Measurements from ENCODE around the gene MT1H.

Gene MT1H

GRCh38 chr16:56628486-56629350 is 40.9 kb upstream of the MT1H start:
- H3K4me3 ChIP-seq (ENCODE audit: insufficient read depth in 1 of 2, low read depth in 1 of 2, low read length in 2 of 2), result no peak overlapping the region
- peaks cover 0 to 18% of the 10 kb centered on the region in 2 experiments for H3K27me3 ChIP-seq (ENCODE audit: control insufficient read depth in 1 of 2, insufficient read depth in 1 of 2, low read length in 2 of 2)
- no peaks in the 10 kb centered on the region for H3K36me3 ChIP-seq (ENCODE audit: control insufficient read depth in 1 of 2, insufficient read depth in 2 of 2, low read depth in 1 of 2, low read length in 2 of 2)
- H3K23ac ChIP-seq (ENCODE audit: low read length in 2 of 2), result no peak overlapping the region
- H3K14ac ChIP-seq (ENCODE audit: low read length in 2 of 2), result no peak overlapping the region
- peak overlapping the region in 1 of 2 experiments; percentile 46 for H3K18ac ChIP-seq (ENCODE audit: low read depth in 1 of 2, low read length in 2 of 2)
- H3K4me1 ChIP-seq (ENCODE audit: control insufficient read depth, insufficient read depth, low read depth, low read length), result peaks cover 28% of the 10 kb centered on the region
- no peak overlapping the region for H2AFZ ChIP-seq (ENCODE audit: low read depth, low read length)
- no peak overlapping the region for H3K4me2 ChIP-seq (ENCODE audit: low read length, poor library complexity, severe bottlenecking)
- H2BK15ac ChIP-seq (ENCODE audit: low read depth, poor library complexity, severe bottlenecking), result no peak overlapping the region
- no peaks in the 10 kb centered on the region for H3K9me3 ChIP-seq (ENCODE audit: control insufficient read depth, low read length)
- H3K79me1 ChIP-seq (replicated peaks; ENCODE audit: low read length, poor library complexity, severe bottlenecking), result no peaks in the 10 kb centered on the region
- no peak for DNase-seq
- no peak overlapping the region for H3K4ac ChIP-seq (ENCODE audit: low read depth in 1 of 2, low read length in 2 of 2)
- H4K91ac ChIP-seq (ENCODE audit: low read length), result no peak overlapping the region
- no peak overlapping the region for H3K9ac ChIP-seq (ENCODE audit: low read length)
- no peak overlapping the region for H2AK5ac ChIP-seq (ENCODE audit: low read length, severe bottlenecking)
- no peak overlapping the region for H2BK120ac ChIP-seq (ENCODE audit: low read depth, low read length)
- no peak overlapping the region for H2BK5ac ChIP-seq (ENCODE audit: low read depth, low read length, poor library complexity, severe bottlenecking)
- no peak overlapping the region for H4K8ac ChIP-seq (ENCODE audit: low read length)
- peak overlapping the region in 1 of 2 experiments; percentile 59 for H2BK12ac ChIP-seq (ENCODE audit: low read length in 2 of 2)
- H3K27ac ChIP-seq (ENCODE audit: low read length, poor library complexity, severe bottlenecking), result no peak overlapping the region
- WGBS, result 81% methylated on average over 9 of the region's 9 CpGs

- 98% methylated on average over 2 of the region's 3 CpGs for WGBS
- peaks cover 28% of the 10 kb centered on the region for H3K4me1 ChIP-seq (ENCODE audit: control insufficient read depth, insufficient read depth, low read depth, low read length)
- no peak overlapping the region for H2BK15ac ChIP-seq (ENCODE audit: low read depth, poor library complexity, severe bottlenecking)
Measured at GRCh38 chr16:56629531-56629930, 40.1 kb upstream of the MT1H start.

DNA sequence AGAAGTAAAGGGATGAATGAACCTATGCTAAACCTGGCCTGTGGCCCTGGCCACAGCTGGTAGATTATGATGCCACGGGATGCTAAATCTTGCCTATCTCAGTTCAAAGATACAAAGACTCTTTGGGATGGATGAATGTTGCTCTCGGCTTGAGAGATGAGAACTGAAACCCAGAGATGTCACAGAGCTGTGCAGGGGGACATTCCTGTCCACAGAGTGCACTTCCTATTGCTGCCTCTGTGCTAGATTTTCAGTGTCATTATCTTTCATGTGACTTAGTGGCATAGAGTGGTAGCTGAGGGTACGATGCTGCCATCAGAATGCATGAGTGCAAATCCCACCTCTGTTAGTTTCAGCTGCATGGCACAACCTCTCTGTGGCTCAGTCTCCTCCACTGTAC is 39.5 kb upstream of the MT1H start:
- Histone ChIP-seq H2AK5ac (ENCODE audit: low read length, severe bottlenecking) (no peak overlapping the region), H3K27ac (ENCODE audit: low read length, poor library complexity, severe bottlenecking) (no peak overlapping the region), H3K23ac (ENCODE audit: low read length in 2 of 2) (no peak overlapping the region), H3K18ac (ENCODE audit: low read depth in 1 of 2, low read length in 2 of 2) (no peak overlapping the region), H3K9ac (ENCODE audit: low read length) (no peak overlapping the region), H3K4ac (ENCODE audit: low read depth in 1 of 2, low read length in 2 of 2) (no peak overlapping the region), H3K79me1 (replicated peaks; ENCODE audit: low read length, poor library complexity, severe bottlenecking) (no peaks in the 10 kb centered on the region), H4K91ac (ENCODE audit: low read length) (no peak overlapping the region), H2AFZ (ENCODE audit: low read depth, low read length) (no peak overlapping the region), H2BK5ac (ENCODE audit: low read depth, low read length, poor library complexity, severe bottlenecking) (no peak overlapping the region), H3K4me3 (ENCODE audit: insufficient read depth in 1 of 2, low read depth in 1 of 2, low read length in 2 of 2) (no peak overlapping the region), H2BK12ac (ENCODE audit: low read length in 2 of 2) (no peak overlapping the region), H2BK120ac (ENCODE audit: low read depth, low read length) (no peak overlapping the region), H3K4me2 (ENCODE audit: low read length, poor library complexity, severe bottlenecking) (no peak overlapping the region), H3K4me1 (ENCODE audit: control insufficient read depth, insufficient read depth, low read depth, low read length) (peaks cover 27% of the 10 kb centered on the region), H3K9me3 (ENCODE audit: control insufficient read depth, low read length) (no peaks in the 10 kb centered on the region), H3K27me3 (ENCODE audit: control insufficient read depth in 1 of 2, insufficient read depth in 1 of 2, low read length in 2 of 2) (peaks cover under 1 to 32% of the 10 kb centered on the region in 2 experiments), H4K8ac (ENCODE audit: low read length) (no peak overlapping the region), H2BK15ac (ENCODE audit: low read depth, poor library complexity, severe bottlenecking) (no peak overlapping the region), H3K14ac (ENCODE audit: low read length in 2 of 2) (no peak overlapping the region), H3K36me3 (ENCODE audit: control insufficient read depth in 1 of 2, insufficient read depth in 2 of 2, low read depth in 1 of 2, low read length in 2 of 2) (no peaks in the 10 kb centered on the region)
- no peak for DNase-seq
- 86% methylated on average over 3 of the region's 3 CpGs for WGBS

More at GRCh38 chr16:56629531-56629930, 40.1 kb upstream of the MT1H start:
- no peak overlapping the region for H2BK5ac ChIP-seq (ENCODE audit: low read depth, low read length, poor library complexity, severe bottlenecking)
- no peak overlapping the region for H3K9ac ChIP-seq (ENCODE audit: low read length)
- no peak overlapping the region for H4K8ac ChIP-seq (ENCODE audit: low read length)
- no peak for DNase-seq
- no peak overlapping the region for H3K23ac ChIP-seq (ENCODE audit: low read length in 2 of 2)
- no peak overlapping the region for H3K4ac ChIP-seq (ENCODE audit: low read depth in 1 of 2, low read length in 2 of 2)
- no peaks in the 10 kb centered on the region for H3K36me3 ChIP-seq (ENCODE audit: control insufficient read depth in 1 of 2, insufficient read depth in 2 of 2, low read depth in 1 of 2, low read length in 2 of 2)
- H3K14ac ChIP-seq (ENCODE audit: low read length in 2 of 2), result no peak overlapping the region
- H4K91ac ChIP-seq (ENCODE audit: low read length), result no peak overlapping the region
- no peaks in the 10 kb centered on the region for H3K9me3 ChIP-seq (ENCODE audit: control insufficient read depth, low read length)
- no peak overlapping the region for H3K4me2 ChIP-seq (ENCODE audit: low read length, poor library complexity, severe bottlenecking)
- no peak overlapping the region for H3K18ac ChIP-seq (ENCODE audit: low read depth in 1 of 2, low read length in 2 of 2)
- peaks cover 0 to 26% of the 10 kb centered on the region in 2 experiments for H3K27me3 ChIP-seq (ENCODE audit: control insufficient read depth in 1 of 2, insufficient read depth in 1 of 2, low read length in 2 of 2)
- H3K4me3 ChIP-seq (ENCODE audit: insufficient read depth in 1 of 2, low read depth in 1 of 2, low read length in 2 of 2), result no peak overlapping the region
- no peak overlapping the region for H2BK12ac ChIP-seq (ENCODE audit: low read length in 2 of 2)
- no peaks in the 10 kb centered on the region for H3K79me1 ChIP-seq (replicated peaks; ENCODE audit: low read length, poor library complexity, severe bottlenecking)
- H3K27ac ChIP-seq (ENCODE audit: low read length, poor library complexity, severe bottlenecking), result no peak overlapping the region
- no peak overlapping the region for H2AK5ac ChIP-seq (ENCODE audit: low read length, severe bottlenecking)
- H2AFZ ChIP-seq (ENCODE audit: low read depth, low read length), result no peak overlapping the region
- H2BK120ac ChIP-seq (ENCODE audit: low read depth, low read length), result no peak overlapping the region

- no peak overlapping the region for H4K91ac ChIP-seq (ENCODE audit: low read length)
- no peak overlapping the region for H2BK15ac ChIP-seq (ENCODE audit: low read depth, poor library complexity, severe bottlenecking)
- H3K4me1 ChIP-seq (ENCODE audit: control insufficient read depth, insufficient read depth, low read depth, low read length), result peaks cover 22% of the 10 kb centered on the region
- no peaks in the 10 kb centered on the region for H3K79me1 ChIP-seq (replicated peaks; ENCODE audit: low read length, poor library complexity, severe bottlenecking)
- H3K4me3 ChIP-seq (ENCODE audit: insufficient read depth in 1 of 2, low read depth in 1 of 2, low read length in 2 of 2), result no peak overlapping the region
- H2BK5ac ChIP-seq (ENCODE audit: low read depth, low read length, poor library complexity, severe bottlenecking), result no peak overlapping the region
- peaks cover 10 to 42% of the 10 kb centered on the region in 2 experiments for H3K27me3 ChIP-seq (ENCODE audit: control insufficient read depth in 1 of 2, insufficient read depth in 1 of 2, low read length in 2 of 2)
- no peak overlapping the region for H3K4ac ChIP-seq (ENCODE audit: low read depth in 1 of 2, low read length in 2 of 2)
- no peak overlapping the region for H3K18ac ChIP-seq (ENCODE audit: low read depth in 1 of 2, low read length in 2 of 2)
- no peak overlapping the region for H3K14ac ChIP-seq (ENCODE audit: low read length in 2 of 2)
- no peak overlapping the region for H3K9ac ChIP-seq (ENCODE audit: low read length)
- H4K8ac ChIP-seq (ENCODE audit: low read length), result no peak overlapping the region
- no peak overlapping the region for H3K23ac ChIP-seq (ENCODE audit: low read length in 2 of 2)
- H3K4me2 ChIP-seq (ENCODE audit: low read length, poor library complexity, severe bottlenecking), result no peak overlapping the region
- H3K27ac ChIP-seq (ENCODE audit: low read length, poor library complexity, severe bottlenecking), result no peak overlapping the region
- H3K9me3 ChIP-seq (ENCODE audit: control insufficient read depth, low read length), result no peaks in the 10 kb centered on the region
- no peak overlapping the region for H2BK12ac ChIP-seq (ENCODE audit: low read length in 2 of 2)
- WGBS, result 46% methylated on average over 10 of the region's 10 CpGs
- H2BK120ac ChIP-seq (ENCODE audit: low read depth, low read length), result no peak overlapping the region
- no peak overlapping the region for H2AK5ac ChIP-seq (ENCODE audit: low read length, severe bottlenecking)
- H2AFZ ChIP-seq (ENCODE audit: low read depth, low read length), result no peak overlapping the region
- H3K36me3 ChIP-seq (ENCODE audit: control insufficient read depth in 1 of 2, insufficient read depth in 2 of 2, low read depth in 1 of 2, low read length in 2 of 2), result no peaks in the 10 kb centered on the region
- no peak for DNase-seq
Measured at GRCh38 chr16:56631197-56631596, 38.4 kb upstream of the MT1H start.

All from mesenchymal stem cell (in vitro differentiated cells and primary cell).